ENCODE measurements around the gene CAMKK2.
"Not testable (repeated sequence)": the region's sequence is repeated elsewhere in the genome, so short reads cannot be mapped to it uniquely, and the experiment has no call there.

- TF ChIP-seq CTCF (conservative IDR thresholded peaks at IDR 0.05; ENCODE audit: low read length); EZH2phosphoT487 (IDR thresholded peaks at IDR 0.05; ENCODE audit: borderline replicate concordance): not testable (repeated sequence)
Measured at GRCh38 chr12:121282910-121283309, 13.6 kb downstream of the CAMKK2 start.
